Neural crest cell (in vitro differentiated cells): ENCODE measurements around the gene HTRA2. TPM values are rescaled to one million over a fixed set of nuclear protein-coding genes. Genes with fewer than 3 reads are reported as not detected.
A peak's percentile ranks its signal among the peaks of the same experiment; 100 is the strongest.

Experiments used
- DNase-seq: peaks from one replicate; pipeline ENCODE4 v3.0.0; 2021; ENCODE audit warnings: low read depth, mixed read lengths, low spot score
- H3K27ac Mint-ChIP-seq: one replicate; pipeline ENCODE4 v1.8.0; 2021; ENCODE audit warnings: mild to moderate bottlenecking, mixed read lengths; ENCODE audit not compliant: unreplicated experiment
- H3K27me3 Mint-ChIP-seq: 2 replicates; pipeline ENCODE4 v1.8.0; 2021; ENCODE audit warnings: low read depth, mild to moderate bottlenecking, mixed read lengths
- H3K36me3 Mint-ChIP-seq: 2 replicates; pipeline ENCODE4 v1.8.0; 2021; ENCODE audit warnings: low read depth, mild to moderate bottlenecking, mixed read lengths
- H3K4me1 Mint-ChIP-seq: 2 replicates; pipeline ENCODE4 v1.8.0; 2021; ENCODE audit warnings: mixed read lengths
- H3K4me3 Mint-ChIP-seq: one replicate; pipeline ENCODE4 v1.8.0; 2021; ENCODE audit warnings: mild to moderate bottlenecking, mixed read lengths
- H3K9me3 Mint-ChIP-seq: 2 replicates; pipeline ENCODE4 v1.8.0; 2021; ENCODE audit warnings: mixed read lengths
- CTCF ChIP-seq: fragments of 200-600 bp; sonication (generic); conservative IDR thresholded peaks from 2 replicates; pipeline ENCODE4 v1.5.0; 2021; ENCODE audit warnings: antibody characterized with exemption, mild to moderate bottlenecking
- total RNA-seq: library from RNA; stranded (reverse); gene quantifications from 2 replicates; pipeline ENCODE4 v1.2.1, GENCODE V29; 2021

HTRA2 gene
- total RNA-seq, 1 donor from 2014 or later: 44.7 TPM

GRCh38 chr2:74569686-74570085 is 40.0 kb downstream of the HTRA2 start:
- no peak for DNase-seq
- Mint-ChIP-seq H3K27me3 (peaks cover 19% of the 10 kb centered on the region), H3K4me1 (peaks cover 12% of the 10 kb centered on the region), H3K36me3 (no peaks in the 10 kb centered on the region), H3K4me3 (no peak overlapping the region), H3K9me3 (no peaks in the 10 kb centered on the region), H3K27ac (no peak overlapping the region)
- no peak for TF ChIP-seq CTCF

DNA sequence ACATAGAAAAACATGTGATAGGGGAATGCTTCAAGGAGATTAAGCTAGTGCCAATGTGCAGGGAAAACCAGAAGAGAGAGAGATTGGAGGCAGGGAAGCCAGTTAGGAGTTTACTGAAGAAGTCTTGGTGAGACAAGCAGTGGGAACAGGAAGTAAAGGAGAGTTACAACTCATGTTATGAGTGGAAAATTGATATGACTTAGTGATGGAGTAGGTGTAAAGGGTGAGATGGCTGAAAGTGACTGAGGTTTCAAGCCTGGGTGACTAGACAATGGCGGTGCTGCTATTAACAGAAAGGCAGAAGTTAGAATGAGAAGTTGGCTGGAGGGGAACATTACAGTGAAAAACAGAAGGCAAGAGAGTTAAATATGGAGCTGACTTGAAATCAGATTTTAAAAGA is 41.3 kb downstream of the HTRA2 start:
- Mint-ChIP-seq H3K4me1 (peaks cover 13% of the 10 kb centered on the region), H3K4me3 (no peak overlapping the region), H3K9me3 (no peaks in the 10 kb centered on the region), H3K27me3 (peaks cover 16% of the 10 kb centered on the region), H3K27ac (no peak overlapping the region), H3K36me3 (no peaks in the 10 kb centered on the region)
- no peak for TF ChIP-seq CTCF
- no peak for DNase-seq

- Mint-ChIP-seq H3K27me3 (peaks cover 11% of the 10 kb centered on the region), H3K4me3 (no peak overlapping the region), H3K4me1 (peaks cover 16% of the 10 kb centered on the region), H3K36me3 (no peaks in the 10 kb centered on the region), H3K9me3 (no peaks in the 10 kb centered on the region), H3K27ac (no peak overlapping the region)
- DNase-seq: no peak
- TF ChIP-seq CTCF: peak; percentile 14
Observed at GRCh38 chr2:74572178-74572925, 42.6 kb downstream of the HTRA2 start.

GRCh38 chr2:74573747-74574562 is 44.2 kb downstream of the HTRA2 start:
- TF ChIP-seq CTCF: no peak
- peaks cover 3% of the 10 kb centered on the region for H3K27me3 Mint-ChIP-seq
- H3K4me3 Mint-ChIP-seq: no peak overlapping the region
- peaks cover 20% of the 10 kb centered on the region for H3K4me1 Mint-ChIP-seq
- no peak overlapping the region for H3K27ac Mint-ChIP-seq
- H3K9me3 Mint-ChIP-seq: no peaks in the 10 kb centered on the region
- DNase-seq: no peak
- H3K36me3 Mint-ChIP-seq: no peaks in the 10 kb centered on the region

GRCh38 chr2:74575320-74575719 is 45.6 kb downstream of the HTRA2 start:
- peaks cover 4% of the 10 kb centered on the region for H3K27me3 Mint-ChIP-seq
- DNase-seq: no peak
- H3K4me1 Mint-ChIP-seq: peaks cover 20% of the 10 kb centered on the region
- no peaks in the 10 kb centered on the region for H3K36me3 Mint-ChIP-seq
- no peak overlapping the region for H3K27ac Mint-ChIP-seq
- no peak for TF ChIP-seq CTCF
- no peak overlapping the region for H3K4me3 Mint-ChIP-seq
- no peaks in the 10 kb centered on the region for H3K9me3 Mint-ChIP-seq
